ENCODE measurements around the gene NRG2.

The NRG2 gene

GRCh38 chr5:140042643-140043507, at the start of gene NRG2:
NRG2 (minus strand) TSS chr5:140043299.
- no peak for DNase-seq (ENCODE audit: low read depth)
- peak within 1 kb of the TSS; percentile 53 for H3K4me3 ChIP-seq (ENCODE audit: control insufficient read depth, low read depth, low read length)
- peak; percentile 56 for TF ChIP-seq CTCF (IDR thresholded peaks at IDR 0.05; ENCODE audit: control insufficient read depth, insufficient read depth, low read depth, low read length, missing control alignments)

DNA sequence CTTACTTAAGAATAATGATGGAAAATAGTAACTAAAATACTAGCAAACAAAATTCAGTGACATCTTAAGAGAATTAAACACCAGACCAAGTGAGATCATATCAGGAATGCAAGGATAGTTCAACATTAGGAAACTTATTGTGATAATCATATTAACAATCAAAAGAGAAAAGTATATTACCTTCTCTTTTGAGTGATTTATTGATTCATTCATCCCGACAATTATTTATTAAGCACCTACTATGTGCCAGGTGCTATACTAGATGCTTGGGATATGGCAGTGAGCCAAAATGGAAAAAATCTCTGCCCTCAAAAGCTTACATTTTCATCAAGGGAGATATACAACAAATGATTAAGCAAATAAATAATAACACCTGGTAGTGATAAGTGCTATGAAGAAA, 47.2 kb upstream of the NRG2 start:
- DNase-seq (ENCODE audit: low read depth) = no peak
- no peak overlapping the region for H3K4me3 ChIP-seq (ENCODE audit: control insufficient read depth, low read depth, low read length)
- no peak for TF ChIP-seq CTCF (IDR thresholded peaks at IDR 0.05; ENCODE audit: control insufficient read depth, insufficient read depth, low read depth, low read length, missing control alignments)

DNA sequence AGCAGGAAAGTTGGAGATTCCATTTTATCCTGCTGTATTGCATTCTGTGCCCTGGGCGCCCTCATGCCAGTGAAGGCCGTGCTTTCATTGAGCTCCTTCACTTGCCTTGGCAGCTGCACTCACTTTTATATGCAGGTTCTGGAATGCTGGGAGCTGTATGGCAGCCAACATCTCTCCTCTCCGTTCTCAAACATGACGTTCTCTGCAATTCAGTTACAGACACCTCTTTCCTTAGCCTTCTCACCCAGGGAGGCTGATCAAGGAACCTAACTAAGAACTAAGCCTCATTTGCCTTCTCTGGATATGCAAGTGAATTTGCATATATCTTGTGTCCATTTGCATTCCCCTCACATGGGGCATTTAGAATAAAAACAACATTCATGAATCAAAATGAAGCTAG, 41.4 kb upstream of the NRG2 start:
- H3K4me3 ChIP-seq (ENCODE audit: control insufficient read depth, low read depth, low read length) = no peak overlapping the region
- TF ChIP-seq CTCF (IDR thresholded peaks at IDR 0.05; ENCODE audit: control insufficient read depth, insufficient read depth, low read depth, low read length, missing control alignments) = no peak
- DNase-seq (ENCODE audit: low read depth) = no peak

DNA sequence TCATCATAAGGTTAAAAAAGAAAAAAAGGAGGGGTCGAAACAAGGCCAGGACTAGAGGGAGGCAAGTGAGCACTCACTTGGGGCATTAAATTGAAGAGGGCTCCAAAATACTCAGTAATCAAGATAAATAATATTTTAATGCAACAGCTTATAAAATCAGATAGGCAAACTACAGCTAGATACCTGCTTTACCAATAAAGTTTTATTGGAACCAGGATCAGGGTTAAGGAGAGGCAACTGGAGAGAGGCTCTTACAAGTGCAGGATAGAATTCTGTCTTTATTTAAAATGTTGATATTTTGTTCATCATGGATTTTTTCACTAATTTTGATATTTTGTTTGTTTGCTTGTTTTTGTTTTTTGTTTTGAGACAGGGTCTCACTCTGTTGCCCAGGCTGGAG, 40.6 kb upstream of the NRG2 start:
- TF ChIP-seq CTCF (IDR thresholded peaks at IDR 0.05; ENCODE audit: control insufficient read depth, insufficient read depth, low read depth, low read length, missing control alignments) = no peak
- no peak for DNase-seq (ENCODE audit: low read depth)
- H3K4me3 ChIP-seq (ENCODE audit: control insufficient read depth, low read depth, low read length) = no peak overlapping the region

DNA sequence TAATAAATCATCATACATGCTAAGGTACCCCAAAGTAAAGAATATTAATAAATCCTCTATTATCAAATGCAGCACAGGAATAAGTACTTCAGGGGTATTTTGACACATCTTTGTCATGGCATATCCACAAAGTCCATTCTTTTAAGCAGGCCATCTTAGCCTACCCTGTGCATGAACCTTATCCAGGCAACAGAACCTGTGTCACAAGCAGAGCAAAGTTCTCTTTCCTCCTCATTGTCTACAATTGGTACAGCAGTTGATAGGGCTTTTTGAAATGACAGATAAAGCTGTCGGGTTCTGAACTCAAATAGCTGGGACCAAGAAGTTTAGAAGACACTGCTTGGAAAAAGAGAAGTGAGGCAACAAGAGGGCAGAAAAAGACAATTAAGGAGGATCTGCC, 40.0 kb upstream of the NRG2 start:
- no peak for DNase-seq (ENCODE audit: low read depth)
- TF ChIP-seq CTCF (IDR thresholded peaks at IDR 0.05; ENCODE audit: control insufficient read depth, insufficient read depth, low read depth, low read length, missing control alignments) = no peak
- H3K4me3 ChIP-seq (ENCODE audit: control insufficient read depth, low read depth, low read length) = no peak overlapping the region

GRCh38 chr5:140076788-140077187, 33.7 kb upstream of the NRG2 start:
- no peak for TF ChIP-seq CTCF (IDR thresholded peaks at IDR 0.05; ENCODE audit: control insufficient read depth, insufficient read depth, low read depth, low read length, missing control alignments)
- no peak overlapping the region for H3K4me3 ChIP-seq (ENCODE audit: control insufficient read depth, low read depth, low read length)
- no peak for DNase-seq (ENCODE audit: low read depth)

All from AG09309 (cell line).